Testis (tissue), 3 donors: Measurements from ENCODE around the gene OXNAD1. TPM values are rescaled to one million over a fixed set of nuclear protein-coding genes. Genes with fewer than 3 reads are reported as not detected.

Experiments
- DNase-seq: peaks from one replicate; pipeline ENCODE4 v3.0.0-alpha.2; 2019
- H3K27ac ChIP-seq, 2 donors: fragments of 200-600 bp; sonication (generic); one replicate each; pipeline ENCODE4 v1.5.1; 2019
- H3K27me3 ChIP-seq: fragments of 200-600 bp; sonication (generic); one replicate; pipeline ENCODE4 v1.5.1; 2019
- H3K36me3 ChIP-seq: fragments of 200-600 bp; sonication (generic); one replicate; pipeline ENCODE4 v1.5.1; 2017; ENCODE audit warnings: low read depth; ENCODE audit errors: missing control alignments
- H3K4me1 ChIP-seq: fragments of 200-600 bp; sonication (generic); one replicate; pipeline ENCODE4 v1.5.1; 2019
- H3K4me3 ChIP-seq, 2 donors: fragments of 200-600 bp; sonication (generic); one replicate each; pipeline ENCODE4 v1.5.1; 2017 to 2019
- H3K9me3 ChIP-seq: fragments of 200-600 bp; sonication (generic); one replicate; pipeline ENCODE4 v1.5.1; 2017
- CTCF ChIP-seq, 3 experiments: fragments of 450-650 bp in 2 of 3; fragments of 200-600 bp in 1 of 3; sonication (generic) in 1 of 3; IDR thresholded peaks; one replicate each; pipeline ENCODE4 v1.5.1; 2016 to 2019; ENCODE audit warnings: antibody characterized with exemption in 3 of 3, mild to moderate bottlenecking in 2 of 3, moderate library complexity in 1 of 3
- POLR2A ChIP-seq: fragments of 450-650 bp; IDR thresholded peaks from one replicate; pipeline ENCODE4 v1.6.1; 2017; ENCODE audit warnings: antibody characterized with exemption, mild to moderate bottlenecking, moderate library complexity
- WGBS, 2 donors: methylation state at CpG; one replicate each; pipeline ENCODE4 v1.1.5; 2018; 5-methylcytosine and 5-hydroxymethylcytosine counted together
- intact Hi-C: fragments of 100-400 bp; cut with DNase I; formaldehyde crosslinking; loops from one replicate; pipeline ENCODE4 v1.15.1; 2023; ENCODE audit warnings: low total_unique reads
- polyA plus RNA-seq: library from polyadenylated mRNA; stranded (reverse); fragments of 350-450 nt; fragmentation: Illumina TruSeq; extraction: RNeasy Lipid Tissue Mini Kit (QIAGEN cat#74804); gene quantifications from one replicate; pipeline ENCODE4 v1.2.3, GENCODE V29; 2014; ENCODE audit warnings: low read depth, low replicate concordance; ENCODE audit not compliant: insufficient read depth
- total RNA-seq, 2 donors: library from RNA; depleted of rRNA; stranded (reverse); fragments of >200 nt; gene quantifications; one replicate each; pipeline ENCODE4 v1.2.3, GENCODE V29; 2016

OXNAD1 gene
- total and polyA plus RNA-seq, 3 donors from 2014 or later = 11.8 to 31.2 (median 27.3) TPM

DNA sequence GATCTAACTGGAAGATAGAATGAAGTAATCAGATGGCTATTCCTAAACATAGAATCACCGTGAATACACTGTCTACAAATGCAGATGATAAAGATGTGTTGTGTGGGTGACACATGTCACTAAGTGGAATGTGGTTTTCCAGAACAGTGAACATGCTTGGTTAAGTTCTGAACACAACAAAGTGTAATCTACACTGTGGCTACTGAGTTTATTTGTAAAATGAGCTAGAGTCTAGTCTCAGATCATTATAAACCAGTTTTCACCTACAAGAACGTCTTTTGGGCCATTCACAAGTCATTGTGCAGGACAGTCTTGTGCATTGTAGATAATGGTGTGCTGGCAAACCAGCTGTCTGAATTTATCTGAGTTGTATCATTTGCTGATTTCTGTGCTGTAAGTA lies 35.3 kb downstream of the OXNAD1 start:
- no peak for DNase-seq
- WGBS, 2 donors = 79 to 86% methylated on average over 2 of the region's 2 CpGs
- Histone ChIP-seq H3K4me3 (no peak overlapping the region), H3K36me3 (no peaks in the 10 kb centered on the region), H3K9me3 (no peaks in the 10 kb centered on the region), H3K4me1 (no peaks in the 10 kb centered on the region), H3K27me3 (no peaks in the 10 kb centered on the region), H3K27ac (no peak overlapping the region)
- no peak for TF ChIP-seq POLR2A
- TF ChIP-seq CTCF (IDR thresholded peaks at IDR 0.05) = no peak
- intact Hi-C loops = no loop called here

DNA sequence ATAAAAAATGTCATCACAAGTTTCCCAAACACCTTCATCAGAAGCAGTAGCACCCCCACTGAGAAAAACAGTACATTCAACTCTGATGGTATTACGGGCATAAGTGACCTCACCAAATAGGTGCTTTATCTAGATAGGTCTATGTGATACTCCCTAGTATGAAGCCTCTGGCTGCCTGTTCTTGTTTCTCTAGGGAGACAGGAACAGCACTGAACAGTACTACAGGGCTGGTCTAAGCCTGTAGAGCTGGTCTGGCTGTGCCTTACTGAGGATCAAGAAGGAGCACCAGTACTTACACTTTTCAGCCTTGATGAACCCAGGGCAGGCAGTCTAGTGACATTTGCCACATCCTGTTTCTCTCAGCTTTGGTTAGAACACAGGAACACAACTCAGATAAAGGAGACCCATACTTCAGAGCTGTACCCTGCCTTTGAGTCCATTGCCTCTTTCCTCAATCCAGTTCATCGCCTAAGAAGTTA lies 35.9 kb downstream of the OXNAD1 start:
- no peaks in the 10 kb centered on the region for H3K27me3 ChIP-seq
- H3K4me3 ChIP-seq = no peak overlapping the region
- DNase-seq = no peak
- H3K9me3 ChIP-seq = no peaks in the 10 kb centered on the region
- WGBS, 2 donors = 95 to 96% methylated on average over 2 of the region's 2 CpGs
- intact Hi-C loops = no loop called here
- no peaks in the 10 kb centered on the region for H3K36me3 ChIP-seq
- no peak overlapping the region for H3K27ac ChIP-seq
- no peaks in the 10 kb centered on the region for H3K4me1 ChIP-seq
- no peak for TF ChIP-seq POLR2A

DNA sequence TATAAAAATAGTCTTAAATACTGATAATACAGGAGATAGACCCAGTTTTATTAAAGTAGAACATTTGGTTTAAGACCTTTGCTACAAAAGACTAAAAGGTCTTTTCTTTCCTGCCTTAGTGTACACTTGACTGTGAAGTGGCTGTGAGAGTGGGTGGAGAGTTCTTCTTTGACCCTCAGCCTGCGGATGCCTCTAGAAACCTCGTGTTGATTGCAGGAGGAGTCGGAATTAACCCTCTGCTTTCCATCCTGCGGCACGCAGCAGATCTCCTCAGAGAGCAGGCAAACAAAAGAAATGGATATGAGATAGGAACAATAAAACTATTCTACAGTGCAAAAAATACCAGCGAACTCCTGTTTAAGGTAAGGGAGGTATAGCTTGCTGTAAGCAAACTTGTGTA lies 36.5 kb downstream of the OXNAD1 start:
- H3K27ac ChIP-seq = no peak overlapping the region
- no peak for DNase-seq
- 67 to 68% methylated on average over 6 of the region's 6 CpGs for WGBS, 2 donors
- TF ChIP-seq CTCF (IDR thresholded peaks at IDR 0.05) (no peak), POLR2A (no peak)
- intact Hi-C loops = no loop called here
- no peaks in the 10 kb centered on the region for H3K27me3 ChIP-seq
- H3K9me3 ChIP-seq = no peaks in the 10 kb centered on the region
- H3K4me3 ChIP-seq = no peak overlapping the region
- no peaks in the 10 kb centered on the region for H3K36me3 ChIP-seq
- H3K4me1 ChIP-seq = no peaks in the 10 kb centered on the region

DNA sequence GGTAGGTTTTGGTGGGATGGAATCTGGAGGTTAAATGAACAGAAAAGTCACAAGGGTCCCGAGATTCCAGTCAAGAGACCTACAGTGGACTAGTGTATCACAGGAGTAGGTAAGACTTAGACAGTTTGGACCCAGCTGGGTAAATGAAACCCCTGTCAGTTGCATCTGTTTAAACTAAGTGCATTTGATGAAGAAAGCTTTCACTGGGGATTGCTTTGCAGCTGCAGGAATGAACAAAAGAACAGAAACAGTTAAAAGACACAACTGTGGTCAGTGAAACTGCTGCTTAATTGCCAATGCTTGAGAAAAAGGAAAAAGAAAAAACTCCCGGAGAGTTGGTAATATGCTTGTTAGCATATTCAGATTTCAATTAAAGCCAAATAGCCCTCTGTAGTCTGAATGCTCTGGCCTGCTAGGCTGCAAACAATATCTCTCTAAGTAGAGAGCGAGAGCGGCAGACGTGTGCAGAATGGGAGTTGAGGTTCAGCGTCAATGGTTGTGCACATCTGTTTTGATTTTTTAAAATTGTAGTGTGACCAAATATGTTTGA lies 37.1 kb downstream of the OXNAD1 start:
- Histone ChIP-seq H3K9me3 (no peaks in the 10 kb centered on the region), H3K4me1 (no peaks in the 10 kb centered on the region), H3K27ac (no peak overlapping the region), H3K4me3 (no peak overlapping the region), H3K36me3 (no peaks in the 10 kb centered on the region), H3K27me3 (no peaks in the 10 kb centered on the region)
- no peak for DNase-seq
- TF ChIP-seq CTCF (IDR thresholded peaks at IDR 0.05) (no peak), POLR2A (no peak)
- WGBS, 2 donors = 82 to 83% methylated on average over 6 of the region's 6 CpGs
- intact Hi-C loops = no loop called here

DNA sequence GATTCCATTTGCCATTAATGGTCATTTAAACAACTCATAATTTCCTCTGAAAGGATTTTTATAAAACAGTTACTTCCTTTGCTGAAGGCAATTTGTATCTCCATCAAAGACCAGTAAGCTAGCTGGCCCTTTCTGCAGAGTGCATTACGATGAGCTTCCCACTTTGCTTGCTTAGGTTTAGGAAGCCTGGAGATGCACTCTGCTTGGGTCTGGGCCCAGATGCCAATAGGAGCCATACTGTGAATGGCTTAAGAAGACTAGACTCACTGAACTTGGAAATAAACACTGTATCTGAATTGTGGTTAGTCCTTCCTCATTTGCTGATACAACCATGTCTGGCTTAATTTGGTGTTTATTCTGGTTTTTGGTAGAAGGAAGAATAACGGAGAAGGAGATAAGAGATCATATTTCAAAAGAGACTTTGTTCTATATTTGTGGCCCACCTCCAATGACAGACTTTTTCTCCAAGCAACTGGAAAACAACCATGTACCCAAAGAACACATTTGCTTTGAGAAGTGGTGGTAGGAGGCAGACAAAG lies 38.1 kb downstream of the OXNAD1 start:
- H3K27ac ChIP-seq = no peak overlapping the region
- no peaks in the 10 kb centered on the region for H3K36me3 ChIP-seq
- H3K27me3 ChIP-seq = no peaks in the 10 kb centered on the region
- 59 to 79% methylated on average over 2 of the region's 2 CpGs for WGBS, 2 donors
- no peak overlapping the region for H3K4me3 ChIP-seq
- H3K9me3 ChIP-seq = no peaks in the 10 kb centered on the region
- intact Hi-C loops = no loop called here
- DNase-seq = no peak
- no peaks in the 10 kb centered on the region for H3K4me1 ChIP-seq
- TF ChIP-seq CTCF (IDR thresholded peaks at IDR 0.05) = no peak
